MM.1S (cell line): ENCODE data around the gene CCDC83.

Experiments
- DNase-seq: peaks from one replicate; pipeline ENCODE4 v3.0.0-alpha.2; 2015
- H2AFZ ChIP-seq: fragments of 300-600 bp; sonication (generic); 2 replicates; pipeline ENCODE4 v1.6.0; 2016; ENCODE audit warnings: antibody characterized with exemption, low read length
- H3F3A ChIP-seq: fragments of 300-600 bp; sonication (generic); 2 replicates; pipeline ENCODE4 v1.6.1; 2016; ENCODE audit warnings: mild to moderate bottlenecking, antibody characterized with exemption, low read length, moderate library complexity, mixed read lengths; ENCODE audit not compliant: insufficient read depth
- H3K27ac ChIP-seq: fragments of 300-600 bp; sonication (generic); 2 replicates; pipeline ENCODE4 v1.5.1; 2016; ENCODE audit warnings: mild to moderate bottlenecking, low read length
- H3K27me3 ChIP-seq: fragments of 300-600 bp; sonication (generic); replicated peaks from 2 replicates; pipeline ENCODE4 v1.6.0; 2016; ENCODE audit warnings: low read length; ENCODE audit not compliant: insufficient read depth
- H3K36me3 ChIP-seq: fragments of 300-600 bp; sonication (generic); replicated peaks from 2 replicates; pipeline ENCODE4 v1.6.1; 2016; ENCODE audit warnings: mild to moderate bottlenecking, low read length, mixed read lengths; ENCODE audit not compliant: insufficient read depth
- H3K4me1 ChIP-seq: fragments of 300-600 bp; sonication (generic); 2 replicates; pipeline ENCODE4 v1.6.1; 2016; ENCODE audit warnings: low read length, mixed read lengths
- H3K4me2 ChIP-seq: fragments of 300-600 bp; sonication (generic); 2 replicates; pipeline ENCODE4 v1.6.0; 2016; ENCODE audit warnings: low read depth, low read length
- H3K4me3 ChIP-seq: fragments of 300-600 bp; sonication (generic); 2 replicates; pipeline ENCODE4 v1.5.1; 2016; ENCODE audit warnings: low read length, mixed read lengths
- H3K79me2 ChIP-seq: fragments of 300-600 bp; sonication (generic); 2 replicates; pipeline ENCODE4 v1.6.1; 2016; ENCODE audit warnings: mixed run types, low read length, mixed read lengths
- H3K9ac ChIP-seq: fragments of 300-600 bp; sonication (generic); 2 replicates; pipeline ENCODE4 v1.6.1; 2016; ENCODE audit warnings: low read length, mixed read lengths
- H3K9me2 ChIP-seq: fragments of 300-600 bp; sonication (generic); replicated peaks from 2 replicates; pipeline ENCODE4 v1.6.1; 2016; ENCODE audit warnings: mild to moderate bottlenecking, low read length, mixed read lengths; ENCODE audit not compliant: insufficient read depth
- H3K9me3 ChIP-seq: fragments of 300-600 bp; sonication (generic); replicated peaks from 2 replicates; pipeline ENCODE4 v1.6.1; 2016; ENCODE audit warnings: mild to moderate bottlenecking, low read length, mixed read lengths; ENCODE audit not compliant: insufficient read depth
- H4K20me1 ChIP-seq: fragments of 300-600 bp; sonication (generic); 2 replicates; pipeline ENCODE4 v1.6.1; 2016; ENCODE audit warnings: mild to moderate bottlenecking, low read length, moderate library complexity, mixed read lengths; ENCODE audit not compliant: insufficient read depth
- EZH2 ChIP-seq: fragments of 300-600 bp; sonication (generic); optimal IDR thresholded peaks from 2 replicates; pipeline ENCODE3; 2017; ENCODE audit warnings: low read depth, mild to moderate bottlenecking, antibody characterized with exemption, low read length, mixed read lengths
- EZH2phosphoT487 ChIP-seq: fragments of 300-600 bp; sonication (generic); IDR thresholded peaks from 2 replicates; pipeline ENCODE4 v1.6.1; 2018; ENCODE audit warnings: antibody characterized with exemption, low read length
- TF ChIP-seq, protein P1 (sequence below): fragments of 300-600 bp; sonication (generic); IDR thresholded peaks from 2 replicates; pipeline ENCODE4 v1.5.1; 2016; ENCODE audit warnings: antibody characterized with exemption, low read length, mixed read lengths

Gene CCDC83

DNA sequence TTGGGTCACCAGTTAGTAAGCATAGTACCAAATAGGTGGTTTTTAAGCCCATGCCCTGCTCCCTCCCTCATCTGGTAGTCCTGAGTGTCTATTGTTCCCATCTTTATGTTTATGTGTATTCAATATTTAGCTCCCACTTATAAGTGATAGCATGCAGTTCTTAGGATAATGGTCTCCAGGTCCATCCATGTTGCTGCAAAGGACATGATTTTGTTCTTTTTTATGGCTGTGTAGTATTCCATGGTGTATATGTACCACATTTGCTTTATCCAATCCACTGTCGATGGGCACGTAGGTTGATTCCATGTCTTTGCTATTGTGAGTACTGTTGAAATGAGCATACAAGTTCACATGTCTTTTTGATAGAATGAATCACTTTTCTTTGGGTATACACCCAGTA is 26.0 kb upstream of the CCDC83 start:
- H3K4me2 ChIP-seq, result no peak overlapping the region
- no peaks in the 10 kb centered on the region for H3K9me3 ChIP-seq
- no peaks in the 10 kb centered on the region for H3K36me3 ChIP-seq
- no peak overlapping the region for H3K27ac ChIP-seq
- H3K9me2 ChIP-seq, result no peaks in the 10 kb centered on the region
- no peaks in the 10 kb centered on the region for H3K27me3 ChIP-seq
- H2AFZ ChIP-seq, result no peak overlapping the region
- TF ChIP-seq EZH2phosphoT487 (no peak), EZH2 (no peak)
- TF ChIP-seq, protein P1, sequence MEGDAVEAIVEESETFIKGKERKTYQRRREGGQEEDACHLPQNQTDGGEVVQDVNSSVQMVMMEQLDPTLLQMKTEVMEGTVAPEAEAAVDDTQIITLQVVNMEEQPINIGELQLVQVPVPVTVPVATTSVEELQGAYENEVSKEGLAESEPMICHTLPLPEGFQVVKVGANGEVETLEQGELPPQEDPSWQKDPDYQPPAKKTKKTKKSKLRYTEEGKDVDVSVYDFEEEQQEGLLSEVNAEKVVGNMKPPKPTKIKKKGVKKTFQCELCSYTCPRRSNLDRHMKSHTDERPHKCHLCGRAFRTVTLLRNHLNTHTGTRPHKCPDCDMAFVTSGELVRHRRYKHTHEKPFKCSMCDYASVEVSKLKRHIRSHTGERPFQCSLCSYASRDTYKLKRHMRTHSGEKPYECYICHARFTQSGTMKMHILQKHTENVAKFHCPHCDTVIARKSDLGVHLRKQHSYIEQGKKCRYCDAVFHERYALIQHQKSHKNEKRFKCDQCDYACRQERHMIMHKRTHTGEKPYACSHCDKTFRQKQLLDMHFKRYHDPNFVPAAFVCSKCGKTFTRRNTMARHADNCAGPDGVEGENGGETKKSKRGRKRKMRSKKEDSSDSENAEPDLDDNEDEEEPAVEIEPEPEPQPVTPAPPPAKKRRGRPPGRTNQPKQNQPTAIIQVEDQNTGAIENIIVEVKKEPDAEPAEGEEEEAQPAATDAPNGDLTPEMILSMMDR, result no peak
- H3K4me3 ChIP-seq, result no peak overlapping the region
- no peaks in the 10 kb centered on the region for H3K79me2 ChIP-seq
- H4K20me1 ChIP-seq, result no peaks in the 10 kb centered on the region
- H3K4me1 ChIP-seq, result peaks cover 18% of the 10 kb centered on the region
- H3K9ac ChIP-seq, result no peak overlapping the region
- peaks cover under 1% of the 10 kb centered on the region; the same call in 1 of the 2 replicates for H3F3A ChIP-seq
- DNase-seq, result no peak

DNA sequence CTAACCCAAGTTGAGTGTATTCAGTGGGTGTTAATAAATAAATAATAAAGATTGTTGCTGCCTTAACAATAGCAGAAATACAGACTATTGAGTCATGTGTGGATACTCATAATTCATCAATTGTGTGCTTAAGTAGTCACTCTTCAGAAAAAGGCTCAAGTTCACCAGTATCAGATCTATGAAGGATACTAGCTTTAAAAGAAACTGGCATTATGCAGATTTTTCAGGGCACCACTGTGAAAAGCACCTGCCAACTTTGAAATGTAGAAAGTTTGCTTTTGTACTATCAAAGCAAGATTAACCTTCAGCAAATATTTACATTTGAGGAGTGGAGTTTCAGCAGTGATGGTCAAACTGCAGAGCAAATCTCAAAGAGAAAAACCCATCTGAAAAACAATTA is 24.1 kb upstream of the CCDC83 start:
- Histone ChIP-seq H3K27me3 (no peaks in the 10 kb centered on the region), H3K4me2 (no peak overlapping the region), H3K79me2 (no peaks in the 10 kb centered on the region), H4K20me1 (no peaks in the 10 kb centered on the region), H2AFZ (no peak overlapping the region), H3K9me2 (no peaks in the 10 kb centered on the region), H3K27ac (no peak overlapping the region), H3K9me3 (no peaks in the 10 kb centered on the region), H3K9ac (no peak overlapping the region), H3F3A (no peaks in the 10 kb centered on the region), H3K4me3 (no peak overlapping the region), H3K4me1 (peaks cover 11% of the 10 kb centered on the region), H3K36me3 (no peaks in the 10 kb centered on the region)
- TF ChIP-seq EZH2 (no peak), EZH2phosphoT487 (no peak)
- TF ChIP-seq, protein P1, result no peak
- DNase-seq, result no peak

DNA sequence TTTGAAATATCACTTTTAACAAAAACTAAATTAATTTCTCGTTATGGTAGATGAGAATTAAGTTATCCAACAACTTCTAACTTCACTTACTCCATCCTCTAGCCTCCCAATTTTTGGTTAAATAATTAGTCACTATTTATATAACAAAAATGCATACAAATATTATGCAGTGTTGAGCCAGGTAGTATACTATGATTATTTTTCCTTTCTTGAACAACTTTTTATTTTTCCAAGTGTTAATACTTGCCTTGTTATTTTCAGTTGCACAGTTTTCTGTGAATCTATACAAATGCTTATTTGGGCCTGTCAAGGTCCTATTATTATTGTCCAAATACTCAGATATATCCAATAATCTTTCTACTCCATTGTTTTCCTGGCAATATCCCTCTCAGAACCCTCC is 19.9 kb upstream of the CCDC83 start:
- DNase-seq, result no peak
- Histone ChIP-seq H3K9ac (no peak overlapping the region), H3K9me2 (no peaks in the 10 kb centered on the region), H3K4me1 (no peaks in the 10 kb centered on the region), H3K27me3 (no peaks in the 10 kb centered on the region), H3K4me2 (no peak overlapping the region), H3K27ac (no peak overlapping the region), H2AFZ (no peak overlapping the region), H3K4me3 (no peak overlapping the region), H3K79me2 (no peaks in the 10 kb centered on the region), H3K9me3 (no peaks in the 10 kb centered on the region), H3K36me3 (no peaks in the 10 kb centered on the region), H4K20me1 (no peaks in the 10 kb centered on the region), H3F3A (no peaks in the 10 kb centered on the region)
- TF ChIP-seq EZH2 (no peak), EZH2phosphoT487 (no peak)
- TF ChIP-seq, protein P1, result no peak
